ENCODE data around the gene WNT9B. TPM values are rescaled to one million over a fixed set of nuclear protein-coding genes. Genes with fewer than 3 reads are reported as not detected.

The WNT9B gene
- total RNA-seq, 4 donors from 2014 or later, result 0.42 to 0.66 (median 0.65) TPM; not detected in 1

GRCh38 chr17:46894476-46895151 is 43.2 kb downstream of the WNT9B start:
- TF ChIP-seq CTCF (IDR thresholded peaks at IDR 0.05) (no peak), POLR2A (IDR thresholded peaks at IDR 0.05; ENCODE audit: low read depth) (no peak), EP300 (IDR thresholded peaks at IDR 0.05) (no peak), POLR2AphosphoS5 (IDR thresholded peaks at IDR 0.05) (no peak)
- intact Hi-C loops (cut with DNase I), result no loop called here
- H3K27me3 ChIP-seq, result peaks cover 0 to 70% (median 2%) of the 10 kb centered on the region in 4 donors
- no peak overlapping the region for H3K27ac ChIP-seq (replicated peaks in 1 of 4)
- no peak for DNase-seq (ENCODE audit: extremely low spot score)
- WGBS, result 43% methylated on average over 19 of the region's 29 CpGs
- peaks cover 0 to 10% (median 4%) of the 10 kb centered on the region in 4 donors for H3K9me3 ChIP-seq
- H3K36me3 ChIP-seq, result no peaks in the 10 kb centered on the region
- no peaks in the 10 kb centered on the region for H3K4me1 ChIP-seq
- H3K4me3 ChIP-seq, result no peak overlapping the region

- Histone ChIP-seq H3K4me1 (no peaks in the 10 kb centered on the region), H3K27me3 (peaks cover 0 to 65% (median 2%) of the 10 kb centered on the region in 4 donors), H3K36me3 (no peaks in the 10 kb centered on the region), H3K4me3 (no peak overlapping the region), H3K9me3 (peaks cover 0 to 10% (median 4%) of the 10 kb centered on the region in 4 donors), H3K27ac (replicated peaks in 1 of 4) (no peak overlapping the region)
- no peak for DNase-seq (ENCODE audit: extremely low spot score)
- intact Hi-C loops (cut with DNase I), result no loop called here
- TF ChIP-seq EP300 (IDR thresholded peaks at IDR 0.05) (no peak), POLR2A (IDR thresholded peaks at IDR 0.05; ENCODE audit: low read depth) (no peak), POLR2AphosphoS5 (IDR thresholded peaks at IDR 0.05) (no peak), CTCF (IDR thresholded peaks at IDR 0.05) (no peak)
- 82% methylated on average over 6 of the region's 9 CpGs for WGBS
Observed at GRCh38 chr17:46895171-46895570, 43.8 kb downstream of the WNT9B start.

GRCh38 chr17:46896991-46897390 is 45.6 kb downstream of the WNT9B start:
- TF ChIP-seq CTCF (IDR thresholded peaks at IDR 0.05), result no peak
- TF ChIP-seq POLR2AphosphoS5 (IDR thresholded peaks at IDR 0.05), result no peak
- TF ChIP-seq POLR2A (IDR thresholded peaks at IDR 0.05; ENCODE audit: low read depth), result no peak
- TF ChIP-seq EP300 (IDR thresholded peaks at IDR 0.05), result no peak
- Histone ChIP-seq H3K4me3 (no peak overlapping the region), H3K9me3 (peaks cover 0 to 10% (median 4%) of the 10 kb centered on the region in 4 donors), H3K36me3 (no peaks in the 10 kb centered on the region), H3K27me3 (peaks cover 0 to 50% (median 2%) of the 10 kb centered on the region in 4 donors), H3K4me1 (no peaks in the 10 kb centered on the region), H3K27ac (replicated peaks in 1 of 4) (no peak overlapping the region)
- intact Hi-C loops (cut with DNase I), result no loop called here
- DNase-seq (ENCODE audit: extremely low spot score), result no peak
- WGBS, result 76% methylated on average over 7 of the region's 9 CpGs

GRCh38 chr17:46898364-46898763 is 47.0 kb downstream of the WNT9B start:
- Histone ChIP-seq H3K9me3 (peaks cover 0 to 10% (median 4%) of the 10 kb centered on the region in 4 donors), H3K36me3 (no peaks in the 10 kb centered on the region), H3K27ac (replicated peaks in 1 of 4) (no peak overlapping the region), H3K4me1 (no peaks in the 10 kb centered on the region), H3K4me3 (no peak overlapping the region), H3K27me3 (peaks cover 0 to 47% (median 0%) of the 10 kb centered on the region in 4 donors)
- no peak for DNase-seq (ENCODE audit: extremely low spot score)
- no peak for TF ChIP-seq CTCF (IDR thresholded peaks at IDR 0.05)
- intact Hi-C loops (cut with DNase I), result no loop called here
- 78% methylated on average over 2 of the region's 2 CpGs for WGBS

- TF ChIP-seq EP300 (IDR thresholded peaks at IDR 0.05) (no peak), POLR2AphosphoS5 (IDR thresholded peaks at IDR 0.05) (no peak), CTCF (IDR thresholded peaks at IDR 0.05) (no peak), POLR2A (IDR thresholded peaks at IDR 0.05; ENCODE audit: low read depth) (no peak)
- no peaks in the 10 kb centered on the region for H3K36me3 ChIP-seq
- WGBS, result 91% methylated on average over 5 of the region's 5 CpGs
- peaks cover 0 to 10% (median 4%) of the 10 kb centered on the region in 4 donors for H3K9me3 ChIP-seq
- no peak overlapping the region for H3K4me3 ChIP-seq
- intact Hi-C loops (cut with DNase I), result no loop called here
- H3K4me1 ChIP-seq, result no peaks in the 10 kb centered on the region
- H3K27me3 ChIP-seq, result peaks cover 0 to 47% (median 0%) of the 10 kb centered on the region in 4 donors
- H3K27ac ChIP-seq (replicated peaks in 1 of 4), result no peak overlapping the region
- DNase-seq (ENCODE audit: extremely low spot score), result no peak
Observed at GRCh38 chr17:46898860-46899259, 47.5 kb downstream of the WNT9B start.

All from esophagus muscularis mucosa (tissue), 4 donors.